ENCODE measurements around the gene RYR3. TPM values are rescaled to one million over a fixed set of nuclear protein-coding genes. Genes with fewer than 3 reads are reported as not detected.
"Not testable (repeated sequence)": the region's sequence is repeated elsewhere in the genome, so short reads cannot be mapped to it uniquely, and the experiment has no call there.

Gene RYR3
- total RNA-seq, 6 experiments from 2014 or later = not detected

GRCh38 chr15:33592864-33593263 is 282.1 kb downstream of the RYR3 start:
- TF ChIP-seq CTCF (IDR thresholded peaks at IDR 0.05) = no peak
- H3K36me3 Mint-ChIP-seq (ENCODE audit: low read depth) = no peaks in the 10 kb centered on the region
- no peaks in the 10 kb centered on the region for H3K4me1 Mint-ChIP-seq (ENCODE audit: low read depth)
- no peaks in the 10 kb centered on the region for H3K9me3 Mint-ChIP-seq
- no peak overlapping the region for H3K4me3 Mint-ChIP-seq
- no peak for DNase-seq
- no peak overlapping the region for H3K27ac Mint-ChIP-seq
- peaks cover 4% of the 10 kb centered on the region; the same call in 1 of the 2 replicates for H3K27me3 Mint-ChIP-seq (ENCODE audit: insufficient read depth)

GRCh38 chr15:33598382-33598781 is 287.6 kb downstream of the RYR3 start:
- H3K36me3 Mint-ChIP-seq (ENCODE audit: low read depth); H3K9me3 Mint-ChIP-seq; DNase-seq; H3K4me3 Mint-ChIP-seq; H3K27me3 Mint-ChIP-seq (ENCODE audit: insufficient read depth); H3K27ac Mint-ChIP-seq; H3K4me1 Mint-ChIP-seq (ENCODE audit: low read depth): not testable (repeated sequence)

- H3K27ac Mint-ChIP-seq = no peak overlapping the region
- no peaks in the 10 kb centered on the region for H3K36me3 Mint-ChIP-seq (ENCODE audit: low read depth)
- peaks cover 8% of the 10 kb centered on the region for H3K27me3 Mint-ChIP-seq (ENCODE audit: insufficient read depth)
- DNase-seq = no peak
- H3K9me3 Mint-ChIP-seq = no peaks in the 10 kb centered on the region
- TF ChIP-seq CTCF (IDR thresholded peaks at IDR 0.05) = no peak
- H3K4me1 Mint-ChIP-seq (ENCODE audit: low read depth) = no peaks in the 10 kb centered on the region
- H3K4me3 Mint-ChIP-seq = no peak overlapping the region
Observed at GRCh38 chr15:33600212-33600611, 289.4 kb downstream of the RYR3 start.

GRCh38 chr15:33601461-33601860 is 290.7 kb downstream of the RYR3 start:
- H3K36me3 Mint-ChIP-seq (ENCODE audit: low read depth) = no peaks in the 10 kb centered on the region
- TF ChIP-seq CTCF (IDR thresholded peaks at IDR 0.05) = no peak
- no peak for DNase-seq
- no peak overlapping the region for H3K4me3 Mint-ChIP-seq
- peaks cover 8% of the 10 kb centered on the region for H3K27me3 Mint-ChIP-seq (ENCODE audit: insufficient read depth)
- H3K9me3 Mint-ChIP-seq = no peaks in the 10 kb centered on the region
- no peak overlapping the region for H3K27ac Mint-ChIP-seq
- H3K4me1 Mint-ChIP-seq (ENCODE audit: low read depth) = no peaks in the 10 kb centered on the region

- Mint-ChIP-seq H3K4me1 (ENCODE audit: low read depth) (peaks cover 5% of the 10 kb centered on the region; the same call in 1 of the 2 replicates), H3K36me3 (ENCODE audit: low read depth) (no peaks in the 10 kb centered on the region), H3K27ac (no peak overlapping the region), H3K9me3 (no peaks in the 10 kb centered on the region), H3K4me3 (no peak overlapping the region), H3K27me3 (ENCODE audit: insufficient read depth) (peaks cover 7% of the 10 kb centered on the region; the same call in 1 of the 2 replicates)
- TF ChIP-seq CTCF (IDR thresholded peaks at IDR 0.05) = peak; percentile 73
- no peak for DNase-seq
Observed at GRCh38 chr15:33608714-33609113, 297.9 kb downstream of the RYR3 start.

- no peak for TF ChIP-seq CTCF (IDR thresholded peaks at IDR 0.05)
Observed at GRCh38 chr15:33612721-33613304, 302.0 kb downstream of the RYR3 start.

More at GRCh38 chr15:33612721-33613304, 302.0 kb downstream of the RYR3 start:
- peaks cover 5% of the 10 kb centered on the region; the same call in 1 of the 2 replicates for H3K27me3 Mint-ChIP-seq (ENCODE audit: insufficient read depth)
- H3K27ac Mint-ChIP-seq = no peak overlapping the region
- H3K9me3 Mint-ChIP-seq = no peaks in the 10 kb centered on the region
- no peak overlapping the region for H3K4me3 Mint-ChIP-seq
- DNase-seq = no peak
- H3K4me1 Mint-ChIP-seq (ENCODE audit: low read depth) = peaks cover 5% of the 10 kb centered on the region; the same call in 1 of the 2 replicates
- H3K36me3 Mint-ChIP-seq (ENCODE audit: low read depth) = no peaks in the 10 kb centered on the region
